KMS-11 (cell line): ENCODE measurements around the gene ABCA6.

Experiments used
- H2AFZ ChIP-seq: fragments of 200-600 bp; sonication (generic); 2 replicates; pipeline ENCODE4 v1.6.1; 2016; ENCODE audit warnings: antibody characterized with exemption, mixed run types, low read depth
- H3K27ac ChIP-seq: fragments of 200-600 bp; sonication (generic); 2 replicates; pipeline ENCODE4 v1.6.1; 2016; ENCODE audit warnings: mild to moderate bottlenecking, mixed run types
- H3K27me3 ChIP-seq: fragments of 200-600 bp; sonication (generic); 2 replicates; pipeline ENCODE4 v1.6.1; 2017; ENCODE audit warnings: mild to moderate bottlenecking, low read depth, mixed run types, moderate library complexity; ENCODE audit not compliant: insufficient read depth
- H3K36me3 ChIP-seq: fragments of 200-600 bp; sonication (generic); 2 replicates; pipeline ENCODE4 v1.6.1; 2017; ENCODE audit warnings: mild to moderate bottlenecking, mixed run types; ENCODE audit not compliant: insufficient read depth
- H3K4me1 ChIP-seq: fragments of 200-600 bp; sonication (generic); 2 replicates; pipeline ENCODE4 v1.6.1; 2016; ENCODE audit warnings: mild to moderate bottlenecking, low read depth, mixed run types; ENCODE audit not compliant: poor library complexity, severe bottlenecking
- H3K4me2 ChIP-seq: fragments of 200-600 bp; sonication (generic); 2 replicates; pipeline ENCODE4 v1.7.0; 2016; ENCODE audit warnings: mild to moderate bottlenecking, mixed run types
- H3K4me3 ChIP-seq: fragments of 200-600 bp; sonication (generic); IDR thresholded peaks from 2 replicates; pipeline ENCODE4 v1.6.1; 2017; ENCODE audit warnings: low read depth, low read length, mixed read lengths; ENCODE audit not compliant: insufficient read depth
- H3K79me2 ChIP-seq: fragments of 200-600 bp; sonication (generic); 2 replicates; pipeline ENCODE4 v1.6.1; 2016; ENCODE audit warnings: low read depth, mixed run types; ENCODE audit not compliant: insufficient read depth
- H3K9ac ChIP-seq: fragments of 200-600 bp; sonication (generic); 2 replicates; pipeline ENCODE4 v1.6.1; 2016; ENCODE audit warnings: mild to moderate bottlenecking, mixed run types
- H4K20me1 ChIP-seq: fragments of 200-600 bp; sonication (generic); 2 replicates; pipeline ENCODE4 v1.6.1; 2016; ENCODE audit warnings: mild to moderate bottlenecking, mixed run types; ENCODE audit not compliant: insufficient read depth
- TF ChIP-seq, protein P1 (sequence below): fragments of 200-600 bp; sonication (generic); conservative IDR thresholded peaks from 2 replicates; pipeline ENCODE4 v1.6.1; 2017; ENCODE audit warnings: low read depth, mild to moderate bottlenecking, antibody characterized with exemption, low read length, moderate library complexity, mixed read lengths

Gene ABCA6

DNA sequence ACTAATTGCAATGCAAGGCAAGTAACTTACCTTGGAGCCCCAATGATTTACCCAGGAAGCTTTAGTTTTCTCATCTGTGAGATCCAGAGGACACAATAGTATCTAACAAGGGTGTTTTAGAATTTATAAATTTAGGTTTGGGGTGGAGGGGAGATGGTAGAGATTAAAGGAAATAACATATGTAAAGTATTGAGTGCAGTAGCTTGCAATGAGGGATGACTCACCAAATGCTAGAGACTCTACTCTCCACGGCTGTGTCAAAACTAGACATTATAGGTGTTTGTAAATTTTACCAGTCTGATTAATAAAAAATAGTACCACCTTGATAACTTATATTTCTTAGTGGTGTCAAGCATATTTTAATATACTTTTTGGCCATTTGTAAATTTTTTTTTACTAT, 77.2 kb downstream of the ABCA6 start:
- TF ChIP-seq, protein P1, sequence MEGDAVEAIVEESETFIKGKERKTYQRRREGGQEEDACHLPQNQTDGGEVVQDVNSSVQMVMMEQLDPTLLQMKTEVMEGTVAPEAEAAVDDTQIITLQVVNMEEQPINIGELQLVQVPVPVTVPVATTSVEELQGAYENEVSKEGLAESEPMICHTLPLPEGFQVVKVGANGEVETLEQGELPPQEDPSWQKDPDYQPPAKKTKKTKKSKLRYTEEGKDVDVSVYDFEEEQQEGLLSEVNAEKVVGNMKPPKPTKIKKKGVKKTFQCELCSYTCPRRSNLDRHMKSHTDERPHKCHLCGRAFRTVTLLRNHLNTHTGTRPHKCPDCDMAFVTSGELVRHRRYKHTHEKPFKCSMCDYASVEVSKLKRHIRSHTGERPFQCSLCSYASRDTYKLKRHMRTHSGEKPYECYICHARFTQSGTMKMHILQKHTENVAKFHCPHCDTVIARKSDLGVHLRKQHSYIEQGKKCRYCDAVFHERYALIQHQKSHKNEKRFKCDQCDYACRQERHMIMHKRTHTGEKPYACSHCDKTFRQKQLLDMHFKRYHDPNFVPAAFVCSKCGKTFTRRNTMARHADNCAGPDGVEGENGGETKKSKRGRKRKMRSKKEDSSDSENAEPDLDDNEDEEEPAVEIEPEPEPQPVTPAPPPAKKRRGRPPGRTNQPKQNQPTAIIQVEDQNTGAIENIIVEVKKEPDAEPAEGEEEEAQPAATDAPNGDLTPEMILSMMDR, result no peak
- Histone ChIP-seq H3K9ac (no peak overlapping the region), H3K4me3 (no peak overlapping the region), H3K27ac (no peak overlapping the region), H4K20me1 (no peaks in the 10 kb centered on the region), H3K27me3 (no peaks in the 10 kb centered on the region), H3K4me1 (peaks cover 14% of the 10 kb centered on the region), H3K79me2 (no peaks in the 10 kb centered on the region), H2AFZ (no peak overlapping the region), H3K36me3 (no peaks in the 10 kb centered on the region), H3K4me2 (peak overlapping the region; percentile 38)

DNA sequence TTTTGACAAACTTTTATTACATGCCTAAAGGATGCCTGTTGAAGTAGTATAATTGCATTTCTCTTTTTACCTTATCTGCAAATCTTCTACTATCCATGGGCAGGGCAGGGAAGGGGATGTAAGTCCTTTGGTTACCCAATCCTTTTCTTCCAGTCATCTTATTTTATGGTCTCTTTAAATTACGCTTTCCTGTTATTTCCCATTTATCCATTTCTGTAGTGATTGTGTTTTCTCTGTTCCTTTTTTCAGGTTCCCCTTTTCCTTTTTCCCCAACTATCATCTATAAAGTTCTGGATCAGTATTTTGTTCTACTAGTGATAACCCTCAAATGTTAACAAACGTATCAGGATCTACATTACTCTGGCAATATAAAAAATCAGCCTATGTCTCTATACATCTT, 77.7 kb downstream of the ABCA6 start:
- Histone ChIP-seq H4K20me1 (no peaks in the 10 kb centered on the region), H3K4me1 (peaks cover 14% of the 10 kb centered on the region), H3K79me2 (no peaks in the 10 kb centered on the region), H3K4me3 (no peak overlapping the region), H3K36me3 (no peaks in the 10 kb centered on the region), H3K27ac (no peak overlapping the region), H3K9ac (no peak overlapping the region), H3K27me3 (no peaks in the 10 kb centered on the region), H2AFZ (no peak overlapping the region), H3K4me2 (no peak overlapping the region)
- TF ChIP-seq, protein P1, result no peak

DNA sequence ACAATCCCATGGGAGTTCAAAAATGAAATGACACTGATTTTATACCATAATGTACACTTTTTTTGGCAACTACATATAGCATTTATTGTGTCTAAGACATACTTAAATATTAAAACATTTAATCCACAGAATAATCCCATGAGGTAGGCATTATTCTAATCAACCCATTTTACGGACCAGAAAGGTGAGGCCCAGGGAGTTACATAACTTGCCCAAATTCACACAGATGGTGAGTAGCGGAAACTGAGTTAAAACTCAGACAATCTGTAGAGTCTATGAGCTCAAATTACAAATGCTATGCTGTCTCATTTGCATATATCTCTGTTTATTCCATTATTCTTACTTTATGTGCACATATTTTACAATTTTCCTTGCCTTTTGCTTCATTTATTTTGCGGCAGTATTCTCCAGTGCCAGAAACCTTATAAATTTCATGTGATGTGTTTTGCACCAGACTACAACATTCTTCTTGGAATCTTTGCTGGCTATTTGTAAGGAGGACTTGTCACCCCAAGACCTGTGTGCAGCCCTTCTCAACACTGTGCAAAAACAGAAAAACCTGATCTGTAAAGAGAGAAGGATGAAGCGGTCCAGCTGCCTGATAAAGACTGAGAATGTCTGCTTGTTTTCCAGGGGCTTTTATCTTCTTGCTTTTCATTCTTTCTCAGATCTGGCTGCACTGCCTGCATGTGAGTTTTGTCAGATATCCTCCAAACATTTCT, 78.7 kb downstream of the ABCA6 start:
- no peak overlapping the region for H3K27ac ChIP-seq
- TF ChIP-seq, protein P1, result no peak
- H4K20me1 ChIP-seq, result no peaks in the 10 kb centered on the region
- H3K27me3 ChIP-seq, result no peaks in the 10 kb centered on the region
- peaks cover 14% of the 10 kb centered on the region for H3K4me1 ChIP-seq
- no peaks in the 10 kb centered on the region for H3K36me3 ChIP-seq
- no peak overlapping the region for H3K9ac ChIP-seq
- no peak overlapping the region for H3K4me2 ChIP-seq
- H3K79me2 ChIP-seq, result no peaks in the 10 kb centered on the region
- no peak overlapping the region for H3K4me3 ChIP-seq
- no peak overlapping the region for H2AFZ ChIP-seq

DNA sequence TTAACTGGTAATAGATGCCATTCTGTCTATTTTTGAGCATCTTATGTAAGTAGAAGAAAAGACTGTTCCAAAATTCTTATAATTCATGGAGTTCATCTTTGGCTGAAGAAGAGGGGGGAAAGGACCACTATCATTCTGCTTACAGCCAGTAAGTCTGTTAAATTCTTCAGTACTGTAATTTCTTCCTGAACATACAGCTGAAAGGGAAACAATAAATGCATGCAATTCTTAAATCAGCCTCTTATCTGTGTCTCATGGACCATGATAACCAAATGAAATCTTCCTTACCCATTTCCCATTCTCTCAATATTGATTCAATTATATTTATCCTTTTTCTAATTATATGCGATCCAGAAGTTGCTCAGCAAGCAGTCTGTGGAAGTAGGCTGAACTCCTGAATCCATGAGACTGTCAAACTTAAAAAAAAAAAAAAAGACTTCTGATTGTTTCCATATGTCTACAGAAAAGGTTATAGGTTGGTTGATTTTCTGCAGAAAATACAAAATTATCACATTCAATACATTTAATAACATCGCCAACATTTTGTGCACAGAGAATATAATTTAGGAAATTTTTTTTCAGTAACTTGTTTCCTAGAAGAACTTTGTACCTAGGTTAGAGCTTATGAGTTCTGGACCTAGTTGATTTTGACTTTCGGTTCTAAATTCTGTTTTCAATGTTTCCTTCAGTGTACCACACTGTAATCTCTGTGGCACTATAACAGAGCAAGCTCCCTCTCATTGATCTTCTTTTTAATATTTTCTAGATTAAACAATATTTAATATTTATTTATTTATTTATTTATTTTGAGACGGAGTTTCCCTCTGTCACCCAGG, 79.8 kb downstream of the ABCA6 start:
- no peaks in the 10 kb centered on the region for H4K20me1 ChIP-seq
- no peaks in the 10 kb centered on the region for H3K79me2 ChIP-seq
- H3K27ac ChIP-seq, result no peak overlapping the region
- no peaks in the 10 kb centered on the region for H3K36me3 ChIP-seq
- peaks cover 14% of the 10 kb centered on the region for H3K4me1 ChIP-seq
- H3K4me3 ChIP-seq, result no peak overlapping the region
- H3K4me2 ChIP-seq, result no peak overlapping the region
- H3K9ac ChIP-seq, result no peak overlapping the region
- H3K27me3 ChIP-seq, result no peaks in the 10 kb centered on the region
- TF ChIP-seq, protein P1, result no peak
- no peak overlapping the region for H2AFZ ChIP-seq
